CD4-positive, CD25-positive, alpha-beta regulatory T cell (primary cell): ENCODE measurements around the gene SAMMSON. TPM values are rescaled to one million over a fixed set of nuclear protein-coding genes. Genes with fewer than 3 reads are reported as not detected.
A peak's percentile ranks its signal among the peaks of the same experiment; 100 is the strongest.

Experiments
- ATAC-seq, 2 donors: fragments of 150-1000 bp; cut with Tn5 transposase; one replicate each; pipeline ENCODE4 v1.10.0; 2021; ENCODE audit warnings: low read depth in 2 of 2, moderate number of reproducible peaks in 2 of 2, moderate library complexity in 1 of 2
- DNase-seq, 3 donors: peaks; one replicate each; pipeline versions ENCODE4 v3.0.0 to v3.0.0-alpha.2; 2012 to 2022; ENCODE audit warnings: mixed read lengths in 1 of 3
- H3K27ac ChIP-seq: one replicate; pipeline ENCODE4 v1.7.0; 2013; ENCODE audit warnings: mild to moderate bottlenecking, low read length; ENCODE audit not compliant: insufficient read depth, poor library complexity, severe bottlenecking
- H3K27me3 ChIP-seq: one replicate; pipeline ENCODE4 v1.7.0; 2013; ENCODE audit warnings: low read length; ENCODE audit not compliant: control insufficient read depth, insufficient read depth
- H3K36me3 ChIP-seq: one replicate; pipeline ENCODE4 v1.7.0; 2013; ENCODE audit warnings: mild to moderate bottlenecking, low read length, moderate library complexity; ENCODE audit not compliant: control insufficient read depth, insufficient read depth
- H3K4me1 ChIP-seq: 2 replicates; pipeline ENCODE4 v1.7.0; 2013; ENCODE audit warnings: mild to moderate bottlenecking, low read length; ENCODE audit not compliant: insufficient read depth, control insufficient read depth, poor library complexity, severe bottlenecking
- H3K4me3 ChIP-seq: one replicate; pipeline ENCODE4 v1.7.0; 2013; ENCODE audit warnings: low read depth, mild to moderate bottlenecking, low read length, moderate library complexity
- H3K9me3 ChIP-seq, 2 experiments: 1 replicate in 1 of 2; 2 replicates in 1 of 2; pipeline ENCODE4 v1.7.0; 2013; ENCODE audit warnings: low read length in 2 of 2, mild to moderate bottlenecking in 1 of 2, moderate library complexity in 1 of 2; ENCODE audit not compliant: control insufficient read depth in 2 of 2
- H3K27ac Mint-ChIP-seq, 3 donors: one replicate each; pipeline ENCODE4 v1.8.0; 2020 to 2022; ENCODE audit warnings: mild to moderate bottlenecking in 3 of 3, mixed read lengths in 3 of 3, moderate library complexity in 2 of 3
- H3K27me3 Mint-ChIP-seq: one replicate; pipeline ENCODE4 v1.8.0; 2022; ENCODE audit warnings: mild to moderate bottlenecking, mixed read lengths
- H3K36me3 Mint-ChIP-seq: one replicate; pipeline ENCODE4 v1.8.0; 2020; ENCODE audit warnings: mixed read lengths
- H3K4me1 Mint-ChIP-seq, 4 donors: one replicate each; pipeline ENCODE4 v1.8.0; 2020 to 2022; ENCODE audit warnings: mixed read lengths in 4 of 4, mild to moderate bottlenecking in 1 of 4
- H3K4me3 Mint-ChIP-seq, 4 donors: one replicate each; pipeline ENCODE4 v1.8.0; 2020 to 2022; ENCODE audit warnings: mild to moderate bottlenecking in 4 of 4, mixed read lengths in 4 of 4, moderate library complexity in 3 of 4
- H3K9me3 Mint-ChIP-seq, 7 donors: one replicate each; pipeline ENCODE4 v1.8.0; 2020 to 2022; ENCODE audit warnings: mixed read lengths in 7 of 7, mild to moderate bottlenecking in 3 of 7, moderate library complexity in 2 of 7
- polyA plus RNA-seq, 4 donors: library from polyadenylated mRNA; unstranded; fragments of 300-500 nt; fragmentation: Illumina TruSeq; gene quantifications; one replicate each; pipeline ENCODE4 v1.2.3, GENCODE V29; 2021
- total RNA-seq: library from RNA; stranded (reverse); gene quantifications from one replicate; pipeline ENCODE4 v1.2.3, GENCODE V29; 2022

SAMMSON gene
- total and polyA plus RNA-seq, 5 donors from 2014 or later: not detected

- H3K4me1 Mint-ChIP-seq: peaks cover 0 to 2% (median under 1%) of the 10 kb centered on the region in 4 donors
- H3K9me3 Mint-ChIP-seq: no peaks in the 10 kb centered on the region
- Histone ChIP-seq H3K27ac (no peak overlapping the region), H3K27me3 (no peaks in the 10 kb centered on the region), H3K9me3 (no peaks in the 10 kb centered on the region), H3K36me3 (no peaks in the 10 kb centered on the region), H3K4me3 (no peak overlapping the region), H3K4me1 (no peaks in the 10 kb centered on the region)
- H3K4me3 Mint-ChIP-seq: no peak overlapping the region
- no peak overlapping the region for H3K27ac Mint-ChIP-seq
- no peaks in the 10 kb centered on the region for H3K36me3 Mint-ChIP-seq
- H3K27me3 Mint-ChIP-seq: no peaks in the 10 kb centered on the region
- no peak for DNase-seq
- ATAC-seq: no peak
Measured at GRCh38 chr3:70095260-70095659, 95.7 kb downstream of the SAMMSON start.

- Mint-ChIP-seq H3K27me3 (no peaks in the 10 kb centered on the region), H3K9me3 (no peaks in the 10 kb centered on the region), H3K36me3 (no peaks in the 10 kb centered on the region), H3K27ac (no peak overlapping the region), H3K4me1 (peaks cover 0 to 2% (median under 1%) of the 10 kb centered on the region in 4 donors), H3K4me3 (no peak overlapping the region)
- no peak overlapping the region for H3K4me3 ChIP-seq
- no peak overlapping the region for H3K27ac ChIP-seq
- H3K4me1 ChIP-seq: no peaks in the 10 kb centered on the region
- no peaks in the 10 kb centered on the region for H3K27me3 ChIP-seq
- H3K36me3 ChIP-seq: no peaks in the 10 kb centered on the region
- no peaks in the 10 kb centered on the region for H3K9me3 ChIP-seq
- ATAC-seq: no peak
- DNase-seq: peak in 1 of 3 donors; percentile 48
Measured at GRCh38 chr3:70096376-70097066, 97.0 kb downstream of the SAMMSON start.

- Histone ChIP-seq H3K9me3 (no peaks in the 10 kb centered on the region), H3K36me3 (no peaks in the 10 kb centered on the region), H3K27ac (no peak overlapping the region), H3K4me3 (no peak overlapping the region), H3K27me3 (no peaks in the 10 kb centered on the region), H3K4me1 (no peaks in the 10 kb centered on the region)
- Mint-ChIP-seq H3K36me3 (no peaks in the 10 kb centered on the region), H3K4me1 (peaks cover 0 to 2% (median 0%) of the 10 kb centered on the region in 4 donors), H3K4me3 (no peak overlapping the region), H3K27ac (no peak overlapping the region), H3K9me3 (no peaks in the 10 kb centered on the region), H3K27me3 (no peaks in the 10 kb centered on the region)
- ATAC-seq (no peak), DNase-seq (no peak)
Measured at GRCh38 chr3:70097084-70097483, 97.6 kb downstream of the SAMMSON start.

- H3K9me3 Mint-ChIP-seq: peaks cover 0 to 4% (median 0%) of the 10 kb centered on the region in 7 donors
- H3K27me3 ChIP-seq: no peaks in the 10 kb centered on the region
- no peak overlapping the region for H3K27ac Mint-ChIP-seq
- DNase-seq (peak in 1 of 3 donors; percentile 11), ATAC-seq (no peak)
- H3K4me3 ChIP-seq: no peak overlapping the region
- peaks cover 6% of the 10 kb centered on the region for H3K27me3 Mint-ChIP-seq
- no peak overlapping the region for H3K27ac ChIP-seq
- H3K9me3 ChIP-seq: no peaks in the 10 kb centered on the region
- H3K36me3 Mint-ChIP-seq: no peaks in the 10 kb centered on the region
- no peaks in the 10 kb centered on the region for H3K36me3 ChIP-seq
- no peak overlapping the region for H3K4me3 Mint-ChIP-seq
- H3K4me1 Mint-ChIP-seq: no peaks in the 10 kb centered on the region
- no peaks in the 10 kb centered on the region for H3K4me1 ChIP-seq
Measured at GRCh38 chr3:70108072-70108471, 108.5 kb downstream of the SAMMSON start.

GRCh38 chr3:70108546-70108945 lies 109.0 kb downstream of the SAMMSON start:
- Mint-ChIP-seq H3K36me3 (no peaks in the 10 kb centered on the region), H3K27me3 (peaks cover 6% of the 10 kb centered on the region), H3K4me3 (no peak overlapping the region), H3K4me1 (no peaks in the 10 kb centered on the region), H3K27ac (no peak overlapping the region), H3K9me3 (peaks cover 0 to 4% (median 0%) of the 10 kb centered on the region in 7 donors)
- Histone ChIP-seq H3K4me1 (no peaks in the 10 kb centered on the region), H3K27me3 (no peaks in the 10 kb centered on the region), H3K36me3 (no peaks in the 10 kb centered on the region), H3K9me3 (no peaks in the 10 kb centered on the region), H3K4me3 (no peak overlapping the region), H3K27ac (no peak overlapping the region)
- DNase-seq: no peak
- ATAC-seq: no peak

GRCh38 chr3:70110066-70110465 lies 110.5 kb downstream of the SAMMSON start:
- no peak overlapping the region for H3K4me3 Mint-ChIP-seq
- H3K27me3 Mint-ChIP-seq: peaks cover 6% of the 10 kb centered on the region
- H3K36me3 Mint-ChIP-seq: no peaks in the 10 kb centered on the region
- H3K36me3 ChIP-seq: no peaks in the 10 kb centered on the region
- no peak for DNase-seq
- H3K27me3 ChIP-seq: no peaks in the 10 kb centered on the region
- H3K4me1 ChIP-seq: no peaks in the 10 kb centered on the region
- H3K4me1 Mint-ChIP-seq: no peaks in the 10 kb centered on the region
- H3K27ac Mint-ChIP-seq: no peak overlapping the region
- H3K9me3 ChIP-seq: no peaks in the 10 kb centered on the region
- no peak overlapping the region for H3K27ac ChIP-seq
- no peak for ATAC-seq
- H3K4me3 ChIP-seq: no peak overlapping the region
- peaks cover 0 to 4% (median 0%) of the 10 kb centered on the region in 7 donors for H3K9me3 Mint-ChIP-seq

- no peaks in the 10 kb centered on the region for H3K9me3 ChIP-seq
- Mint-ChIP-seq H3K36me3 (no peaks in the 10 kb centered on the region), H3K4me3 (no peak overlapping the region), H3K9me3 (peaks cover 0 to 4% (median 0%) of the 10 kb centered on the region in 7 donors), H3K27me3 (peaks cover 6% of the 10 kb centered on the region), H3K4me1 (no peaks in the 10 kb centered on the region), H3K27ac (no peak overlapping the region)
- DNase-seq (no peak), ATAC-seq (no peak)
- H3K27ac ChIP-seq: no peak overlapping the region
- H3K4me3 ChIP-seq: no peak overlapping the region
- H3K4me1 ChIP-seq: no peaks in the 10 kb centered on the region
- no peaks in the 10 kb centered on the region for H3K36me3 ChIP-seq
- H3K27me3 ChIP-seq: no peaks in the 10 kb centered on the region
Measured at GRCh38 chr3:70111411-70111810, 111.9 kb downstream of the SAMMSON start.

- peaks cover 6% of the 10 kb centered on the region for H3K27me3 Mint-ChIP-seq
- no peaks in the 10 kb centered on the region for H3K4me1 Mint-ChIP-seq
- H3K9me3 ChIP-seq: no peaks in the 10 kb centered on the region
- H3K27ac Mint-ChIP-seq: no peak overlapping the region
- H3K36me3 ChIP-seq: no peaks in the 10 kb centered on the region
- H3K27me3 ChIP-seq: no peaks in the 10 kb centered on the region
- ATAC-seq: no peak
- H3K4me3 ChIP-seq: no peak overlapping the region
- H3K36me3 Mint-ChIP-seq: no peaks in the 10 kb centered on the region
- no peaks in the 10 kb centered on the region for H3K4me1 ChIP-seq
- H3K27ac ChIP-seq: no peak overlapping the region
- peaks cover 0 to 4% (median 0%) of the 10 kb centered on the region in 7 donors for H3K9me3 Mint-ChIP-seq
- DNase-seq: no peak
- H3K4me3 Mint-ChIP-seq: no peak overlapping the region
Measured at GRCh38 chr3:70112751-70113150, 113.2 kb downstream of the SAMMSON start.
